Mucosa of stomach (tissue), 1 donor: ENCODE results near the gene MYH10.
"Not testable (repeated sequence)": the region's sequence is repeated elsewhere in the genome, so short reads cannot be mapped to it uniquely, and the experiment has no call there.

Experiments used
- H3K27me3 ChIP-seq: one replicate; pipeline ENCODE4 v1.7.0; 2013; ENCODE audit warnings: mild to moderate bottlenecking, low read length; ENCODE audit not compliant: control insufficient read depth, insufficient read depth
- H3K36me3 ChIP-seq: one replicate; pipeline ENCODE4 v1.7.0; 2013; ENCODE audit warnings: low read length; ENCODE audit not compliant: control insufficient read depth, insufficient read depth
- H3K4me1 ChIP-seq: one replicate; pipeline ENCODE4 v1.7.0; 2013; ENCODE audit warnings: mild to moderate bottlenecking, low read length; ENCODE audit not compliant: control insufficient read depth, insufficient read depth
- H3K4me3 ChIP-seq: one replicate; pipeline ENCODE4 v1.7.0; 2013; ENCODE audit warnings: low read length
- H3K9ac ChIP-seq: one replicate; pipeline ENCODE4 v1.7.0; 2013; ENCODE audit warnings: mild to moderate bottlenecking, low read length, moderate library complexity
- H3K9me3 ChIP-seq: one replicate; pipeline ENCODE4 v1.7.0; 2013; ENCODE audit warnings: mild to moderate bottlenecking, low read length, moderate library complexity; ENCODE audit not compliant: control insufficient read depth
- donor health status: Pancreatic carcinoma.

Gene MYH10

DNA sequence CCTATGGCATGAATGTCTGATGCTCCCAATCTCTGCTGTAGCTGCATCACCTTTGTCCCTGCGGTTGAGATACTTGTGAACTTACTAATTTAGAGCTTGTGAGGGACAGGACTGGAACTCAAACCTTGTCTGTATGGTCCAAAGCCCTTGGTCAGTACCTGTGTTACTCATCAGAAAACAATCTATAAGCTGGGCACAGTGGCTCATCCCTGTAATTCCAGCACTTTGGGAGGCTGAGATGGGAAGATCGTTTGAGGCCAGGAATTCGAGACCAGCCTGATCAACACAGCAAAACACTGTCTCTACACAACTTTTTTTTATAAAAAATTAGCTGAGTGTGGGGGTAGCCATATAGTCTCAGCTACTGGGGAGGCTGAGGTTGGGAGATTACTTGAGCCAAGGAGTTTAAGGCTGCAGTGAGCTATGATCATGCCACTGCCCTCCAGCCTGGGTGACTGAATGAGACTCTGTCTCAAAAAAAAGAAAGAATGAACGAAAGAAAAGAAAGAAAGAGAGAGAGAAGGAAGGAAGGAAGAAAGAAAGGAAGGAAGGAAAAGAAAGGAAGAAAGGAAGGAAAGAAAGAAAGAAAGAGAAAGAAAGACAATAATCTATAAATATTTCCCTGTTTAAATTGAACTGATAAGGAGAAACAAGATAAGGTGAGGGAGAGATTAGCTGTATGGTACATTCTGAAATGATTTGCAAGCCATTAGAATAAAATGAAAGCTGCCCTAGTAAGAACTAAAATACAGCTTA, 31.7 kb upstream of the MYH10 start:
- peaks cover 3% of the 10 kb centered on the region for H3K27me3 ChIP-seq

GRCh38 chr17:8660709-8661108, 30.2 kb upstream of the MYH10 start:
- H3K4me3 ChIP-seq, H3K4me1 ChIP-seq, H3K9me3 ChIP-seq, H3K9ac ChIP-seq, H3K27me3 ChIP-seq, H3K36me3 ChIP-seq: not testable (repeated sequence)

More for the DNA sequence above, 31.7 kb upstream of the MYH10 start:
- Histone ChIP-seq H3K4me1 (no peaks in the 10 kb centered on the region), H3K36me3 (no peaks in the 10 kb centered on the region), H3K9me3 (no peaks in the 10 kb centered on the region), H3K4me3 (no peak overlapping the region), H3K9ac (no peak overlapping the region)

- Histone ChIP-seq H3K36me3 (no peaks in the 10 kb centered on the region), H3K27me3 (no peaks in the 10 kb centered on the region)
Observed at GRCh38 chr17:8659758-8660410, 29.4 kb upstream of the MYH10 start.

DNA sequence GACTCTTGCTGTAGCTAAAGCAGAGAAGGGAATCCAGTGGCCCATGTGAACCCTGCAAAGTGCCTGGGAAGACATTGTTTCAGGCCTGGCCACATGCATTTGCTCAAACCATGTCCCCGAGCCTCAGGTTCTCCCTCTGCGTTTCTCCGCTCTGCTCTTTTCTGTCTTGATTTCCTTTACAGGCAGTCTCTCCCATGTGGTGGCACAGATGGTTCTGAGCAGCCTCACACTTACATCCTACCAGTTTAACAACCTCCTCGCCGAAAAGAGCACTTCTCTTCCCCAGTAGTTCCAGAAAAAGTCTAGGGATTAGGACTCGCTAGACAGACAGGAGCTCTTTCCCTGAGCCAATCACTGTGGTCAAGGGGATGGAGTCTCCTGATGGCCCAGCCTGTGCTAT, 28.3 kb upstream of the MYH10 start:
- Histone ChIP-seq H3K9ac (no peak overlapping the region), H3K4me3 (no peak overlapping the region), H3K36me3 (no peaks in the 10 kb centered on the region), H3K27me3 (no peaks in the 10 kb centered on the region), H3K4me1 (no peaks in the 10 kb centered on the region), H3K9me3 (no peaks in the 10 kb centered on the region)

More at GRCh38 chr17:8659758-8660410, 29.4 kb upstream of the MYH10 start:
- no peaks in the 10 kb centered on the region for H3K4me1 ChIP-seq
- no peaks in the 10 kb centered on the region for H3K9me3 ChIP-seq
- no peak overlapping the region for H3K4me3 ChIP-seq
- no peak overlapping the region for H3K9ac ChIP-seq

GRCh38 chr17:8656693-8657092, 26.2 kb upstream of the MYH10 start:
- H3K4me1 ChIP-seq: no peaks in the 10 kb centered on the region
- H3K9me3 ChIP-seq: no peaks in the 10 kb centered on the region
- H3K36me3 ChIP-seq: no peaks in the 10 kb centered on the region
- H3K4me3 ChIP-seq: no peak overlapping the region
- H3K9ac ChIP-seq: no peak overlapping the region
- no peaks in the 10 kb centered on the region for H3K27me3 ChIP-seq

GRCh38 chr17:8654822-8655221, 24.3 kb upstream of the MYH10 start:
- Histone ChIP-seq H3K9ac (no peak overlapping the region), H3K36me3 (no peaks in the 10 kb centered on the region), H3K9me3 (no peaks in the 10 kb centered on the region), H3K4me3 (no peak overlapping the region), H3K4me1 (no peaks in the 10 kb centered on the region), H3K27me3 (no peaks in the 10 kb centered on the region)

DNA sequence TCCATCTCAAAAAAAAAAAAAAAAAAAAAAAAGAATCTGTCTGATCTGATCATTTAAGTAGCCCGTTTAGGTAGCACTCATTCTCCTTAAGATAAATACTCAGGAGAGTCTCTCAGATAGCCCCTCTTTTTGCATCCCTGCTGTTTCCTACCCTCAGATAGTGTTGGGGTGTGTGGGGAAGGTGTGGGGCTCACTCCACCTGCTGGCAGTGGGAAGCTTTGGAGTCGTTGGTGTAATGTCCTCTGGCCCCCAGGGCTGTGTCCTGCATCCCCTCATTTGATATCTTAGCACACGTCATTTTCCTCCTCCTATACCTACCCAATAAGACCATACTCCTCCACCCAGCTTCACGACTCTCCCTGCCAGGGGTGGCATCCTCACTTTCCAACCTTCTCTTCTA, 20.5 kb upstream of the MYH10 start:
- Histone ChIP-seq H3K9me3 (no peaks in the 10 kb centered on the region), H3K4me3 (no peak overlapping the region), H3K9ac (no peak overlapping the region), H3K27me3 (no peaks in the 10 kb centered on the region), H3K4me1 (no peaks in the 10 kb centered on the region), H3K36me3 (no peaks in the 10 kb centered on the region)

DNA sequence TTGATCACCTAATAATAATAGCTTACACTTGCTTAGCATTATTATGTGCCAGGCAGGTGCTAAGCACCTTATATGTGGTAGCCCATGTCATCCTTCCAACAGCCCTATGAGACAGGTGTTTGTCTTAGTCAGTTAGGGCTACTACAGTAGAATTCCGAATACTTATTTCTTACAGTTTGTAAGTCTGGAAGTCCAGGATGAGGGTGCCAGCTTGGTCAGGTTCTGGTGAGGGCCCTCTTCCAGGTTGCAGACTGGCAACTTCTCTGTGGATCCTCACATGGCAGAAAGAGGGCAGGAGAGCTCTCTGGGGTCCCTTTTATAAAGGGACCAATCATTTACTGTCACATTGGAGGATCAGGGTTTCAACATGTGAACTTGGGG, 19.6 kb upstream of the MYH10 start:
- Histone ChIP-seq H3K4me1 (no peaks in the 10 kb centered on the region), H3K36me3 (no peaks in the 10 kb centered on the region), H3K4me3 (no peak overlapping the region), H3K9ac (no peak overlapping the region), H3K27me3 (no peaks in the 10 kb centered on the region), H3K9me3 (no peaks in the 10 kb centered on the region)

DNA sequence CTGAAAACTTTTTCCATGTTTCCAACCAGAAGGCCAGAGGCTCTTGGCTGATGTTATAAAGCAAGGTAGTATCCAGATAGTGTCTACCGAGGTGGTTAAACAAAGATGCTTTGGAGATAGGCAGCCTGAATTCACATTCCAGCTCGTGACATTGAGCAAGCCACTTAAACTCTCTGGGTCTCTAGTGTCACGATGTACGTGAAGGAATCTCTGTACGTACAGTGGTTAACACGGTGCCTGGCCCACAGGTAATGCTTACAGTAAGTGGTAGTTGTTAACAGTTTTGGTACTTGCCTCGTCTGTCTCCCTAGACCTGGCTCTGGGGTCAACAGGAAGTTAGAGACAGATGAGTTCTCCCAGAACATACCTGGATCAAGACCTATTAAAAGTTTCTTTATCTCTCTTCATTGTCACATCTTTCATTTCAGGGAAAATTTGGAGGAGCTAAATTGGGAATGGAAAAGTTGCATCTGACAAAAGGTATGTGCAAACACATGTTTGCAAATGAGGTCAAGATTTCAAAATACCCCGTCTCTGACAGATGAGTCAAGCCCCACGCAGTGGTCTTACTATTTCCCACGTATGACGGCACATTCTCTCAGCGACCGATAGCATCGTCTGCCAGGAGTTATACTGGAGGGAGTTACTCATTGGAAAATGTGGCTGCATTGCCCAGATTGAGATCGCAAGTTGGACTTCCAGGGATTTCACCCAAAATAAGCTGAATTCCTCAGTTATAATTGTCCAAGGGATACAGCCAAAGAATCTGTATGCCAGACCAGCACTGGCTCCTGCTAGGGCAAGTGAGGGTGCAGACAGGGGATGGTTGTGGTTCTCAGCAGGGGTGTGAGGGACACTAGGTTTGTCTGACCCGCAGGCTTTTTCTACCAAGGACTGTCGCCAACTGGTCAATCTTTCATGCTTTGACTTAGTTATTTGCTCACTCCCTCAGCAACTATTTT, 18.9 kb upstream of the MYH10 start:
- Histone ChIP-seq H3K27me3 (no peaks in the 10 kb centered on the region), H3K9ac (no peak overlapping the region), H3K4me1 (no peaks in the 10 kb centered on the region), H3K36me3 (no peaks in the 10 kb centered on the region), H3K4me3 (no peak overlapping the region), H3K9me3 (no peaks in the 10 kb centered on the region)

DNA sequence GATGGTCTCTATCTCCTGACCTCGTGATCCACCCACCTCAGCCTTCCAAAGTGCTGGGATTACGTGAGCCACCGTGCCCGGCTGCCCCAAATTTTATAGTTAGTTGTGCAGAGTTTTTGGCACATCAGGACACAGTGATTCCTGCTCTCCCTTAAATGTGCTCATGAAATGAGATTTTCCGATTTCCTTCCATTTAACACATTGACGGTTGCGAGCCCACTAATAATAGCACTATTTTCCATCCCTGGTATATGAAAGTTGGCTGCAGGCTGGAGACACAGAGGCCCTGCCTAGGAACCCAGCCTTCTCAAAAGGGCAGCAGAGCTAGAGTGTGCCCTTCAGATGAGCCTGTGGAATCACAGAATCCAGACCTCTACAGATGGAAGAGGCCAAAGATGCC, 17.4 kb upstream of the MYH10 start:
- no peak overlapping the region for H3K9ac ChIP-seq
- H3K9me3 ChIP-seq: no peaks in the 10 kb centered on the region
- no peaks in the 10 kb centered on the region for H3K4me1 ChIP-seq
- H3K27me3 ChIP-seq: no peaks in the 10 kb centered on the region
- H3K36me3 ChIP-seq: no peaks in the 10 kb centered on the region
- H3K4me3 ChIP-seq: no peak overlapping the region

- Histone ChIP-seq H3K4me3 (no peak overlapping the region), H3K4me1 (no peaks in the 10 kb centered on the region), H3K9me3 (no peaks in the 10 kb centered on the region), H3K36me3 (no peaks in the 10 kb centered on the region), H3K9ac (no peak overlapping the region), H3K27me3 (no peaks in the 10 kb centered on the region)
Observed at GRCh38 chr17:8647202-8647601, 16.7 kb upstream of the MYH10 start.

DNA sequence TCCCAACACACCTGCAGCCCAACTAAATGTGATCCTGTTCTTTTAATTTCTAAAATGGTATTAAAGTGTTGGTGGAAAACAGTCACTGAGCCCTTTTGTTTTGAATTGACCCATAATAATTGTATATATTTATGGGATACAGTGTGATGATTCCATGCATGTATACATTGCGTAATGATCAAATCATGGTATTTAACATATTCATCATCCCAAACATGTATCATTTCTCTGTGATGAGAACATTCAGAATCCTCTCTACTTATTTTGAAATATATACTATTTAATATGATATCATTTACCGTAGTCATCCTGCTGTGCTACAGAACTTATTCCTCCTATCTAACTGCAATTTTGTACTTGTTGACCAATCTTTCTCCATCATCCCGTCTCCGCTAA, 14.0 kb upstream of the MYH10 start:
- Histone ChIP-seq H3K9me3 (no peaks in the 10 kb centered on the region), H3K4me3 (no peak overlapping the region), H3K27me3 (peaks cover 5% of the 10 kb centered on the region), H3K36me3 (no peaks in the 10 kb centered on the region), H3K4me1 (no peaks in the 10 kb centered on the region), H3K9ac (no peak overlapping the region)
